ENCODE data around the gene SLC6A3.

DNA sequence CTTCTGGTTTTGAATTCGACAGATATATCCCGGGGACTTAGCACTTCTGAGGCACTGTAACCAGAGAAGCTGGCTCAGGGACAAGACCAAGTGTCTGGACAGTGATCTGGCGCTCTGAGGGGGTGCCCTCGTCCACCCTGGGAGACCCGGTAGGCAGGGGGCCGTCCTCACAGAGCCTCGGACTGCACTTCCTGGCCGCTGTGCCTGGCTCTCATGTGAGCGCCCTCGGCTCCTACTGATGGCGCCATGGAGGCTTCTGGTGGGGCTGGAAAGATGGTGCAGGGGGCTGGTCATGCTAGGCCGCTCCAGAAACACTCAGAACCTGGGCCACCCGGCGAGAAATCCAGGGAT lies 18.8 kb upstream of the SLC6A3 start:
- TF ChIP-seq, protein P1, sequence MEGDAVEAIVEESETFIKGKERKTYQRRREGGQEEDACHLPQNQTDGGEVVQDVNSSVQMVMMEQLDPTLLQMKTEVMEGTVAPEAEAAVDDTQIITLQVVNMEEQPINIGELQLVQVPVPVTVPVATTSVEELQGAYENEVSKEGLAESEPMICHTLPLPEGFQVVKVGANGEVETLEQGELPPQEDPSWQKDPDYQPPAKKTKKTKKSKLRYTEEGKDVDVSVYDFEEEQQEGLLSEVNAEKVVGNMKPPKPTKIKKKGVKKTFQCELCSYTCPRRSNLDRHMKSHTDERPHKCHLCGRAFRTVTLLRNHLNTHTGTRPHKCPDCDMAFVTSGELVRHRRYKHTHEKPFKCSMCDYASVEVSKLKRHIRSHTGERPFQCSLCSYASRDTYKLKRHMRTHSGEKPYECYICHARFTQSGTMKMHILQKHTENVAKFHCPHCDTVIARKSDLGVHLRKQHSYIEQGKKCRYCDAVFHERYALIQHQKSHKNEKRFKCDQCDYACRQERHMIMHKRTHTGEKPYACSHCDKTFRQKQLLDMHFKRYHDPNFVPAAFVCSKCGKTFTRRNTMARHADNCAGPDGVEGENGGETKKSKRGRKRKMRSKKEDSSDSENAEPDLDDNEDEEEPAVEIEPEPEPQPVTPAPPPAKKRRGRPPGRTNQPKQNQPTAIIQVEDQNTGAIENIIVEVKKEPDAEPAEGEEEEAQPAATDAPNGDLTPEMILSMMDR (conservative IDR thresholded peaks at IDR 0.05): no peak
- TF ChIP-seq ZFX (IDR thresholded peaks at IDR 0.05): no peak

Measured in C4-2B (cell line).